AG09319 (cell line): ENCODE measurements around the gene GALNT4.
A peak's percentile ranks its signal among the peaks of the same experiment; 100 is the strongest.

Source experiments
- DNase-seq: peaks from one replicate; pipeline ENCODE4 v3.0.0-alpha.2; 2010; ENCODE audit warnings: low read depth; ENCODE audit errors: extremely low read depth
- CTCF ChIP-seq: IDR thresholded peaks from 2 replicates; pipeline ENCODE4 v1.5.1; 2011; ENCODE audit warnings: low read depth, mild to moderate bottlenecking, inconsistent platforms, low read length, moderate library complexity

The GALNT4 gene

DNA sequence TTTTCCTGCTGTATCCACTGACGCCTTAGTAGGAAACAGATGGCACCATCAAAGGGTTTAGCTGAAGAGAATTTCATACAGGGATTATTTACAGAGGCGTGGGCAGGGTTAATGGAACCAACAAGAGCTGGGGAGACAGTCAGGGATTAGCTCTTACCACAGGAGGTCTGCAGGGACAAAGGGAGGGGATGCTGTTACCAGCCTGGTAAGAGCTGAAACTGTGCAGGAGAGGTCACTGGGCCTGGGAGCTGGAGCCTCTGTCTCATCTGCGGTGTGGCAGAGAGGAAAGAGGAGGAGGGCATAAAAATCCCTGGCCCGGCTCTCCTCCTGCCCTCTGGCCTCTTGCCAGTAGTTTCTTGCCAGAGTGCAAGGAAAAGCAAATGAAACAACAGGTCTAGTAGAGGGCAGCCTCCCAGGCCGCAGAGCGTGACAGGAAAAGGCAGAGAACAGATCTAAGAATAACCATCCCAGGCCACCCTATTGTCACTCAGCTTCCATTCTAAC, 20.1 kb upstream of the GALNT4 start:
- no peak for TF ChIP-seq CTCF
- no peak for DNase-seq

DNA sequence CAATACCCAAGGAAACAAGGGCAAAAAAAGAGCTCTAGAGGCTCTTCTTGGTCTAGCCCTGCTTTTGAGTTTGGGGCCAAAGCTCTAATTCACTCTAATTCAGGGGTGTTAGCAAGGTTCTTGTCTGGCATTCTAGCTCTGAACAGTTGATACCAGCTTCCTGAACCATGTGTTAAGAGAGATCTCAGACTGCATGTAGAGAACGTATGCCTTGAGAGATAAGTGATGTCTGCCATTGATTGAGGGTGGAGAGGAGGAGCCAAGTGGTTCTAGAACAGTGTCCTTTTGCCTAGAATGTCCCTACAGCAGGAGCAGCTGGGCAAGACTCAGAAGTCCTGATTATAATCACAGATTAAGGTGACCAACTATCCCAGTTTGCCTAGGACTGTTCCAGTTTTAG, 19.4 kb upstream of the GALNT4 start:
- no peak for TF ChIP-seq CTCF

DNA sequence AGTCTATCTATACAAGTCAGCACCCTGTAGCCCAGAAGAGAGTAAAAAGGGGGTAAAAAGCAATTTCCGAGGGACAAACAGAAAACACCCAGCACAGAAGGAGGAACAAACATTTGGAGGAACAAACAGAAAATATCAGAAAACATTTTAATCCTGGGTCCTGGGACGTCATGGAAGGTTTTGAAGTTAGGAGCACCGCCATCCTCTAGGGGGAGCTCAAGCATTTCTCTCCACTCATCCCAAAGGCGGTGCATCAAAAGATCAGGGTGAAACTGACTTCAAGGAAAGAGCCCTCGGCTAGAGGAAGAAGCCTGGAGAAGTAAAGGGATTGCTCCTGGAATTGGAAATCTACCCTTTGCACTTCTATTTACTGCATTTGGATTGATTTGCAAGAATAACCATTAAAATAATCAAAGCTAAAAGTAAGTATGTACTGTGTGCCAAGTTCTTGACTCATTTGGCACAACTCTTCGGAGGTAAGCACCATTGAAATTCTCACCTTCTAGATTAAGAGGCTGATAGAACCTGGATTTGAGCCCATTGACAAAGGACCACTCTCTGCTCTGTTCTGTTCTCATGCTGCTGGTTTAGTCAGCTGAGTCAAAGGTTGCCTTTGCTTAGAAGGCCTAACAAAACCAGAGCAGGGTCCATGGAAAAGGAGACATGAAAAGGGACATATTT, 18.5 kb upstream of the GALNT4 start:
- TF ChIP-seq CTCF = peak; percentile 86

More for the DNA sequence above, 19.4 kb upstream of the GALNT4 start:
- DNase-seq = no peak

GRCh38 chr12:89542236-89542635, 17.6 kb upstream of the GALNT4 start:
- DNase-seq = no peak
- TF ChIP-seq CTCF = no peak

More for the DNA sequence above, 18.5 kb upstream of the GALNT4 start:
- DNase-seq = peak; percentile 63

- no peak for DNase-seq
- TF ChIP-seq CTCF = no peak
Observed at GRCh38 chr12:89540586-89540985, 16.0 kb upstream of the GALNT4 start.

DNA sequence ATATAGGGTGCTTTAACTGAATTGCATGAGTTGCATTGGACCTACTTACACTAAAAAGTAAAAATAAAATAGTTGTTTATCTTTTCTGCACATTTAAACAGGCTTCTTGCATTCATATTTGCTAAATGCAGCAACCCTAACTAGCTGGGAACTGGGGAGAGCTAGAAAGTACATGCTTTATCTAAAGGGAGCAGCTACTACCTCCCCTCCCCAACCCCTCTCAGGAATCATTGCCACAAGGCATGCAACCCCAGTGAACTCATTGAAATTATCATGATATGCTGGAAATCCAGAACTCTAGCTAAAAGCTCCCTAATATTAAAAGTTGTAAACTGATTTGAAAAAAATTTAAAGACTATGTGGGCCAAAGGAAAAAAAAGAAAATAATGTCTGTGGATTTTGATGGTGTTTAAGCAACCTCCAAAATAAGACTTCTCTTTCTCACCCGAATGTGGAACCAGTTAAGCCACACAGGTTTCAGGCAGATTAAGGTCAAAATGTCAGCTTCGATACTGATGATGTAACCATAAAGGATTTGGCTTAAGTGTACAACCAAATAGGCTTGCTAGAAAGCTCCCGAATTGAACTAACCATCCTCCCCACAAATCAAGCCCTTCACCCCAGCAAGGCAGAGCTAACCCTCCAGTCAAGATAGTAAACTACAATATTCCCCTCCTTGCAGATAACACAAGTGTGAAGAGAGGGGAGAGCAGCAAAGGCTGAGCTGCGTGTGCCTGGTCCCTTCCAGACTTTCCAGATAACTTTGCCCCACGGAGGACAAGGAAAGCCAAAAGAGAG, 15.0 kb upstream of the GALNT4 start:
- TF ChIP-seq CTCF = no peak
- DNase-seq = no peak

DNA sequence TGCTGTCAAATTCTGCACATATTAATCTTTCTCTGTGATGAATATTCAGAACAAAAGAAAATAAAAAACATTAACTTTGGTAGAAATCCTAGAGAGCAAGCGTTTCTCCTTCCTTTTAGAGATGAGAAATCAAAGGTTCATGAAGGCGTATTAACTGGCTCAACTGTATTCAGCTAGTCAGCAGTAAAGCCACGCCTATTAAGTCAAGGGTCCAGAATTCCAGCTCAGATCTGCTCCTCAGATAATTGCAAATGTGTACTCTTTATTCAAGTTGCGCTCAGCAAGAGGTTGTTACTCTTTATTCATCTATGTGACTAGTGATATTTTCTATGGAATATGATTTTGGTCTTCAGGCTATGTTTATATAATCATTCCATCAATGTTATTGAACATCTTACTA, 14.3 kb upstream of the GALNT4 start:
- TF ChIP-seq CTCF = no peak
- DNase-seq = no peak
